TTC549 (cell line): ENCODE results near the gene CKS1B.

Experiments
- FAIRE-seq: peaks from 2 replicates; lab custom pipeline; 2012; peaks lifted over from hg19 to GRCh38; lab: Jason Lieb, UNC

Gene CKS1B

DNA sequence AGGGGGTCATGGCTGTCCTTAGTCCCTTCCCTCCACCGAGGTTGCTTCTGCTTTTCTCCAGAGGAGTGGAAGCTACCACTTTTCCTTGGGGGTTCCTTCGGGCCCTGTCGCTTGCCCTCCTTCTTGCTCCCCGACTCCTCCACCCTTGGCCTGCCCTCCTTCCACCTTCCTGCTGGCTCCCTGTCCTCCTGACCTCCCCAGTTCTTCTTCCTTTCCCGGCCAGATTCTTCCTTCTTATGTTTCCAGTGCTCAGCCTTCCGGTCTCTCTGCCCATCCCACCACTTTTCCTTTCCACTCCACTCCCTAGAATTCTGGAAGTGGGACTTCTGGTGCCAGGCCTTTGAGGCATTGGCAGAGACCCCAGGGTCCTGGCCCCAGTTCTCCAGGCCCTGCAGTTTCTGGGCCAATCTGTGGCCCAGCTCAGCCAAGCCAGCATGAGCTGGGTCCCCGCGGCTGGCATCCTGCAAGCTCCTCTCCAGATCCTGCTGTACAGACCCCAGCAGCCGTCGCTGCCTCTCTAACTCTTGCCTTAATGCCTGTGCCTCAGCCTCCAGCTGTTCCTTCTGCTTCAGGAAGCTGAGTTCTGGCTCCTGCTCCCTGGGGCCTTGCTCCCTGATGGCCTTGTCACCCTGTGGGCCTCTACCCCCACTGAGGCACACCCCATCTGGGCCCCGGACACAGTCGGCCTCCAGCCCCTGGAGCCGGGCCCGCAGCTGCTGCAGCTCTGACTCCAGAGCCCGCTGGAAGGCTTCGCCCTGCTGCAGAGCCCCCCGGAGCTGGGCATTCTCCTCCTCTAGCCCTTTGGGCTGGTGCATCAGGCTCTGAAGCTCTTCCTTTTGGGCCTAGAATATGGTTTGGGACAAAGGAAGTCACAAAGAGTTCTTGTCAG, 28.3 kb upstream of the CKS1B start:
- no peak for FAIRE-seq

DNA sequence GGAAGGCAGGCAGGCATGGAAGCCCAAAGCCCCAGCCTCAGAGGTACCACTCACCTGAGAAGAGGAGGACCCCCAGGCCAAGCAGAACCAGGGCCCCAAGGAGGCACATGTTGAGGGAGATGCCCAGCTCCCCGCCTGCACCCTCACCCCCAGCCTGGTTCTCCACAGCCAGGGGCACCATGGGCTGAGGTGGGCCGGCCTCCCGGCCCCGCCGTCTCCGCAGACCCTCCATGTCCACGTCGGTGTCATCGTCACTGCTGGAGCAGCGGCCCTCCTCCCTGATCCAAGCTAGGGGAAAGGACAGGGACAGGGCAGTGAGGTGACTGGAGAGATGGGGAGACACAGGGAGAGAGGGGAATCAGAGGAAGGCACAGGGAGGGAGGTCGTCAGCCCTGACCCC, 26.4 kb upstream of the CKS1B start:
- no peak for FAIRE-seq

DNA sequence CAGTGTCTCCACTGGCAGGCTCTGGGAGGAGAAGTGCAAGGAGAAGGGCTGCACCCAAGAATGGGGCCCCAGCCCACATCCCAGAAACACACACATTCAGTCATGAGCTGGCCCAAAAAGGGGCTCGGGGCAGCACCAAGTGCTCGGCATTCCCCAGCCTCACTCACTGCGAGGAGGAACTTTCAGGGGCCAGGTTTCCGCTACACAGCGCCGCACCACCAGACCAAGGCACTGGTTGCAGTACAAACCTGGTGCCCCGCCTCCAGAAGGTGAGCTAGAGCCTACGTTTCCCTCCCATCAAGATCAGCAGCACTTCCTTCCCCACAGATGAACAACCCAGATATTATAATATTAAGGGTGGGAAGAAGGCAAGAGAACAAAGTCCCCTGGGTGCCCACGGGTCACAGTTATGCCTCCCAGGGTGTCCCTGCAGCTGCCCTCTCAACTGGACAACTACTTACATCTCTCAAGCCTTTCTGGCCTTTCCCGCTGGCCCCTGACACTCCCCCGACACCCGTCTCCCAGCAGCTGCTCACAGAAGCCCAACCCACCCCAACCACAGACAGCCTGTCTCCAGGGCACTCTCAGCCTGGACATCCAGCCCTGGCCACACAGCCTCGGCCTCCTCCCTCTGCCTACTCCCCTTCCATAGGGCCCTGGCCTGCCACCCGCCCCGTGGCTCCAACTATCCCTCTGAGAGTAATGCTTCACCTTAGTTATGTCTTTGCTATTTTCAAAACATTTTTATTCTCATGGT, 22.4 kb upstream of the CKS1B start:
- FAIRE-seq: no peak

DNA sequence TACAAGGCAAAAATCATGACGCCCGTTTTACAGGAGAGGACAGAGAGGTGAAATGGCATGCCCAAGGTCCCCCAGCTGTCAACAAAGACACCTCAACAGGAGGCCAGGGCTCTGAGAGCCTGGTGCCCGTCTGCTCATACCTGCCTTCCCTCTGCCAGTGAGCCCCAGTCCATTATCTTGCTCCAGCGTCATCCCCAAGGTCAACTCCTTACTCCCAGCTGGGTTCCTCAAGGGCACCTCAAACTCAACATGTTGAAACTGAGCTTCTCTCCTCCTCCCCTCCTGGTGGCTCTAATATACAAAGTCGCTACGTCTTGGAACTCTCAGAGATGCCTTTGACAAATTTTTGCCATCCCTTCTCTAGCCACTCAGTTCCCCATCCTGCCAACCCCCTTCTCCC, 21.8 kb upstream of the CKS1B start:
- FAIRE-seq: no peak

DNA sequence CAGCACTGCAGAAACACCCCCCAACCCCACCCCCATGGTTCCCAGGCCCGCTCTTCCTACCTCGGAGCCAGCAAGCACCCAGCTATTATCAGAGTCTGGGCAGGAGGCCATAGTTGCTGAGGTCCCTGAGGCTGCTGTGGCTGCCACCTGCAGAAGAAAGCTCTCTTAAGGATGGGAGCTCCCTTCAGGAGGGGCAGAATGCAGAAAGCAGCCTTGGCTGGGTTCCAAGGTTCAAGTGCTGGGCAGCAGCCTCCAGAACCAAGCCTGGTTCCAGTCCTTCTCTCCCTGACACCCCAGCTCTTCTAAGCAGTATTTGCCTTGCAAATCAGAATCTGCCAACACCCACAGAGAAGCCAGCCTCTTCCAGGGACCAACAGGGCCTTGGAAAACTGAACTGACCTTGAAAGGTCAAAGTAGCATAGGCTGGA, 20.9 kb upstream of the CKS1B start:
- FAIRE-seq: no peak

DNA sequence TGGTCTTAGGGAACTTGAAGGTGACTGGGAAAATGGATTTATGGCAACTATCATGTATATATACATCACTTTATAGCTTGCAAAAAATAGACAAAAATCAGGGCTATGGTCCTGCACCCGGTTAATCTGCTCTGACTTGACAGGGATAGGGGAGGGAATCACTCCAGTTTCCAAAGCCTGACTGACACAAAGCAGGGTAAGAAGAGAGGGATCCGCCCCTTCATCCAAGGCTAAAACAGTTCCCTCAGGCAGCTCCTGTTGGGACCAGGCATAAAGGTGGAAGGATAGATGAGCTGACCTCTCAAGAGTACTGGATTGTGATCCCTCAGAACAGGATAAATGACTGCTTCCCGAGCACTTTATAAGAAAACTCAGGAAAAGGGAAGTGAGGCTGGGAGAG, 19.9 kb upstream of the CKS1B start:
- FAIRE-seq: no peak

DNA sequence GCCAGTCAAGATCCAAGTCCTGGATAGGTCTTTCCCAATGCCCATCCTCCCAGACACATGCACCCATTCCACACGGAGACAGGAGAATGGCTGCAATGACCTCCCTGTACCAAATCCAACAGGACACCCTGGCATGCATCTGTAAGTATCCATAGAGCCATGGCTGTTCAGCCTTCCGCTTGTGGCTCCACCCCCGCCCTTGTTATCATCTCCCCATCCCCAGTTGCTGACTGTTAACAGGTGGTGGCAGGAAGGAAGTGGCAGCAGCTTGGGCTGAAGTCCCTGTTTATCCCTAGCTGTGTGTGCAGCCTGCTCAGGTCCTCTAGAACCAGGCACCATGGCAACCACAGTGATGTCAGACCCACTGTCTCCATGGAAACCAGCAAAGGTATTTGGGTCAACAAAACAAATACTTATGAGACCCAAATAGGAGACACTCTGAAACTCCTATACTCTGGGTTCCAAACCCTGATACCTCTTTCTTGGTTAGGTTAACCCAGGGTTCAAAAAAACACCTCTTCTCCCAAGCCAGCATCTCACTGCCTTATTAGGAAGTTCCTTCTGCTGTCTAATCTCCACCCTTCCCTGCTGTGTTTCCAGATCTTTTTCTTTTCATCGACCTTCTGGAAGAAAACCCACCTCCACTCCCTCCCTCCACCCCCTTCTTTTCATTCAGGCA, 19.3 kb upstream of the CKS1B start:
- FAIRE-seq: no peak

DNA sequence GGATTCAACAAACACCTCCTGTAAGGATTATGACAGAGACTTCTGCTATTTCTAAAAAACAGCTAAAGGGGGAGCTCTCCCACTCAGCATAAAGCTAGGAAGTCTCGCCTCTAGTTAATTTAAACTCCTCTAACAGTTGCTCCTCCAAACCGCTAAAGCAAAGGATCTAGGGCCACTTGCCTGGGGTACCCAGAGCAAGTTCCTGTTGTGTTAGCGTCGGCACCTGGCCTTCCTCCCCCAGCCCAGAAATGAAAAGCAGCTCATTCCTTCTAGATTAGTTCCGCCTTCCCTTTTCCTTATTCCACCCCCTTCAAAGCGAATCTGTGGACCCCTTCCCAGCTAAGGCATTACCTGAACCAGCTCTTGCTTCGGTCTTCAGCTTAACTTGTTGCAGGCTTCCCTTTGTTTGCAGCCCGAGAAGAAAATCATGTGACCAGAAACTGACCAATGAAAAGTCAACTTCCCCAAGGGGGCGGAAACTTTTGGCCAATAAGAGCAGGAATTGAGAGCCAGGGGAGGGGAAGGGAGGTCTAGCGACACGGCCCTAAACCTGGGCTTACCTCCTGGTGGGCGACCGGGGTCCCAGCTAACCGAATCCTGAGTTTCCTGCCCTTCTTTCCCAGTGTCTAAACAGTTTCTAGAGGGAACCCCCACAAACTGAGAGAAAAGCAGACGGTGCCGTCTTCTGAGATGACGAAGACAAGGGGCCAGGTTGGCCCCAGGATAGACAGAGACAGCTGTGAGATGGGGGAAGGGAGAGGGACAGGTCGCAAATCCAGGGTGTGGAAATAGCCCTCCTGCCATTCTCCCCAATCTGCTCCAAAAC, 18.6 kb upstream of the CKS1B start, which contains the start of gene PBXIP1:
Gene PBXIP1, minus strand, starts transcription at position 382 of the 826 bp plus-strand sequence. CDS start 2,378 bp downstream, outside the sequence.
- FAIRE-seq: peak; percentile 96

DNA sequence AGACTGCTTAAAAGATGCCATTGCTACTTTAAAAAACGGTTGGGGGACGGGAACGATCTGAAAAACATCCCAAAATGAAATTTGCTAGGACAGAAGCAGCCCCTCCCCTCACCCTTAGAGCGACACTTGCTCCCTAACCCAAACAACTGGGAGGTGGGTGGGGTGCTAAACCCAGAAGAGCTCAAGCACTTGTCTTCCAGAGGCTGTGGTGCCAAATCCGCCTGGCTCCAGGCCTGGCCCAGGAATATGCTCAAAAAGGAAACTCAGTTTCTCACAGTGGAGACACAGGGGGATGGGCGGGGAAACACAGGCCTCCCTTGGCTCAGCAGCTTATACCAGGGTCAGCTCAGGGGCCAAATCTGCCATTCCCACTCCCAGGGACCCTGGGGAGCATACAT, 17.9 kb upstream of the CKS1B start:
- FAIRE-seq: no peak

DNA sequence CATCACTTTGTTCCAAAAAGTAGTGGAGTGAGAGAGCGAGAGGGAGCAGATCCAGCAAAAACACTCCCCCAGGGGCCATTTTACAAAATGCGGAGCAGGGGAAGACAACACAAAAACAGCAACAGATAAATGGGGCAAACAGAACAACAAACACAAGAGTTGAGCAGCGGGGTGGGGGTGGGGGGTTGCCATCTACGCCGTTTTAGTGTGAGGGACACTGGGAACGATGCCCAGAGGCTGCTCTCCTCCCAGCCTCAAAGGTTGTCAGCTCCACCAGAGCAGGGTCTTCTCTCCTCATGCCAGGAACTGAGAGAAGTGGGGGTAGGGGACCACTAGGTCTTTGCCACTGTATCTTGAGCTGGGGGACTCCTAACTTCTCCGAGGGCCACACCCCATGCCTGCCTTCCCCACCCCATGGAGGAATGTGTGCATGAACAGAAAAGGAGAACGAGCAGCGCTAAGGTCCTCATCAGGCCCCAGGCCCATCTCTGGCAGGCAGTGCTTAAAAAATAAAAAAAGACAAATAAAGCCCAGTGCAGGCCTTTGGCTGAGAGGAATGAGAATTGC, 17.3 kb upstream of the CKS1B start:
- FAIRE-seq: no peak

DNA sequence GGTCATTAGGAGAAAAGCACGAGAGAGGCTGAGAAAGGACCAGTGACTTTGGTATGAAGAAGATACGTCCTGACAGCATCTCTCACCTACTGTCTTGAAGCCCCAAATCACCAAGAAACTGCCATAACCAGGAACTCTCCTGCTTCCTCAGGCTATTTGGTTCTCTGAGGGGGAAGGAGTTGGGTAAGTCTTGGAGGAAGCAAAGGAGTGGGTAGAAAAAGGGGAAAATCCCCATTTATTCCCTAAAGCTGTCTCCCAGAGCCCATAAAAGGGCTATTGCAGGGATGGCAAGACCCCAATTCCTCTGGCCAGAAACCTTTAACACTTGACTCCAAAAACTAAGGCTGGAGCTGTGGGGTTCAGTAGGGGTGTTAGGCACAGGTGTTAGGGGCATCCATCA, 16.4 kb upstream of the CKS1B start:
- no peak for FAIRE-seq

DNA sequence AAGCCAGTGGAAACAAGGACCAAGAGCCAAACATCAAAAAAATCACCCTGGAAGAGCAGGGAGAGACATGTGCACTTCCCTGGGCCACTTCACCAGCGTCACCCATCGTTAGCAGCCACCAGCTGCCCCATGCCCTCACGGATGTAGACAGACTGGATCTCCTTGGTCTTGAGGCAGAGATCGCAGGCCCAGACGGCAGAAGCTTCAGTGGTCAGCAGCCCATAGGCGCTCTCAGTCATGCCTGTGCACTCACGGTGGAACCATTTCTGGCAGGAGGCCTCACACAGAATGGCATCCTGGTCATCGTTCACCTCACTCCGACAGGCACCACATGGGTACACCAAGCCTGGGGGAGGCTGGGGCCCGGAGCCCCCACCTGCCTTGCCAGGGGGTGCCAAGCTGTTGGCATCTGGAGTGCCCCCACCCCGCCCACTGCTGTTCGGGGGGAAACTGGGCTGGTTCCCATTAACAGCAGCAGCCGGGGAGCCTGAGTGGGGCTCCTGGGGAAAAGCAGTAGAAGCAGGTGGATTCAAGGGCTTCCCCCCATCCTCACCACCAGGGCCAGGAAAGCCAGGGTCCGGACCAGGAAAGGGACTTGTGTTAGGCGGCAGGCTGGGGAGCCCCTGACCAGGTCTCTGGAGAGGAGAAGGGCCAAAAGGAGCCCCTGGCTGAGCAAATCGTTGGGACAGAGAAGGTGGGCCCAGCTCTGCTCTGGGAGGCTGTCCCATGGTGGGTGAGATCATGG, 15.6 kb upstream of the CKS1B start:
- FAIRE-seq: no peak

DNA sequence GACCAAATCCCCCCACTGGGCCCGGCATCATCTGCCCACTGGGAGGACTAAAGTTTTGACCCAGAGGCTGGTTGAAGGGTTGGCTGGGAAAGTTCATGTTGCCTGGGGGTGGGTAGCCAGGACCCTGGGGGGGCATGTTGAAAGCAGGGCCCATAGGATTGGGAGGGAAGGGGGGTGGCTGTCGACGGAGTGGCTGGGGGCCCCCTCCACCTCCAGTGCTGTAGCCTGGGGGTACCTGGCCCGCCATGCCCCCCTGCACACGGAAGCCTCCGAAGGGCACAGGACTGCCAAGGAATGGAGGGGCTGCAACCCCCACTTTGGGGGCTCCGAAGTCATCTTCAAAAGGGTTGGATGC, 15.1 kb upstream of the CKS1B start:
- FAIRE-seq: no peak

DNA sequence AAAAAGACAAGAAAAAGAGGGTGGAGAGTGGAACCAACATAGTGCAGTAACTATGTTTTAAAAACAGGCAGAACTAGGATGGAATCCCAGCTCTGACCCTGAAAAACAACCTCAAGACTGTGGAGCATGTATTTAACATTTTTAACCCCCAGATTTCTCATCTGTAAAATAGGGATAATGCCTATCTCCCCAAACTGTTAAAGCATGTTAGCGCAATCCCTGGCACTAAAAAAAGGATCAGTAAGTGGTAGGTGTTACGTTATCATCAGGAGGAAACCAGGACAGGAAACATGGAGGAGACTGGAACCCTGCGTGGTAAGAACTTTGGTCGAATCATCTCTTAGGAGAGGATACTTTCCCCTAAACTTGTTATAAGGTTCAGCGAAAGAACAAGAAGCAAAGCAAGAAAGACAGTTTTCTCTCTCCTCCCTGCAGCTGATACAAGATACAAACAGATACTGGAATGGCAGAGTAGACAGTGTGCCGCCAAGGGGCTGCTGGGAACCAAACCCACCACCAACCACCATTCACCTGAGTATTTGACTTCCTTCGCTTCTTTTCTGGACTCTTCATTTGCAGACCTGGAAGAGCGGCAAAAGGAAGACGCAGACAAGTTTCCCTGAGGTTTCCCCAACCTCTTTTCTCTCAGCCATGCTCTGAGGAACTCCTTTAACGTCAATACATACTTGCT, 13.9 kb upstream of the CKS1B start:
- no peak for FAIRE-seq

DNA sequence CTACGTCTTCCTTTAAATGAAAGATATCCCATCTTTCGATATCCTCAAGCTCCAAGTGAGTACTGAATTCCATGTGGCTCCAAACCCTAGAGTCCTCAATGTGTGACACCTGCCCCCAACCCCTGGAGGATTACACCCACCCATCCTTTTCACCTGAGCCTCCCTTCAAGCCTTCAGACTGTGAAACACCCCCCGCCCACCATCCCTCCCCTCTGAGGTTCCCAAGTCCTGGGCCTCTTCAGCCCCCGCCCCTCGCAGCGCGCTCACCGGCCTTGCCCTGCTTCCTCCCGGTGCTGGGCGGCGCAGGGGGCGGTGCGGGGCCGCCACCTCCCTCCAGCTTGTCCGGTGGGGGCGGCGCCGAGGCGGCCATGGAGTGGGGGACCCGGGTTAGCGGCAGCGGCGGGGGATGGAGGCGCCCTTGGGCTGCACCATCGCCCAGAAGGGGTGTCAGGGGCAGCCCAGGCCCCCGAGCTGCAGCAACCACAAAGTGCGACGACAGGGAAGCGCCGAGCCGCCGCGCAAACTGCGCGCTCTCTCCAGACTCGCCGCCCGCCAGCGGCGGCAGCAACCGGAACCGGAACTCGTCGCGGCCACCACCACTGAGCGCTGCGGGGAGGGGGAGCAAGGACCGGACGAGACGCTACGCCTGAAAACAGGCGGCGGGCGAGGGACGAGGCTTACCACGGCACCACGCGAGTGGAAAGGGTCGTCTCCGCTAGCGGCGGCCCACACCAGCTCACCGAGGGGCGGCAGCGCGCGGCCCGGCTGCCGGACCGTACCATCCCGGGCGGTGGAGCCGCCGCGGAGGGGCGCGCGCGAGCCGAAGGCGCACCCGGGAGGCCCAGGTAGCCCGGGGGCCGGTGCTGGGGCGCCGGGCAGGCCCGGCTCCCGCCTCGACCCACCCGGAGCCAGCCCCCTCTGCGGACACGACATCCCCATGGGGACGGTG, 13.0 kb upstream of the CKS1B start, which contains the start of gene PYGO2:
Gene PYGO2, minus strand, starts transcription at position 576 of the 949 bp plus-strand sequence. Its CDS starts 206 bp downstream, at position 370.
- FAIRE-seq: no peak

DNA sequence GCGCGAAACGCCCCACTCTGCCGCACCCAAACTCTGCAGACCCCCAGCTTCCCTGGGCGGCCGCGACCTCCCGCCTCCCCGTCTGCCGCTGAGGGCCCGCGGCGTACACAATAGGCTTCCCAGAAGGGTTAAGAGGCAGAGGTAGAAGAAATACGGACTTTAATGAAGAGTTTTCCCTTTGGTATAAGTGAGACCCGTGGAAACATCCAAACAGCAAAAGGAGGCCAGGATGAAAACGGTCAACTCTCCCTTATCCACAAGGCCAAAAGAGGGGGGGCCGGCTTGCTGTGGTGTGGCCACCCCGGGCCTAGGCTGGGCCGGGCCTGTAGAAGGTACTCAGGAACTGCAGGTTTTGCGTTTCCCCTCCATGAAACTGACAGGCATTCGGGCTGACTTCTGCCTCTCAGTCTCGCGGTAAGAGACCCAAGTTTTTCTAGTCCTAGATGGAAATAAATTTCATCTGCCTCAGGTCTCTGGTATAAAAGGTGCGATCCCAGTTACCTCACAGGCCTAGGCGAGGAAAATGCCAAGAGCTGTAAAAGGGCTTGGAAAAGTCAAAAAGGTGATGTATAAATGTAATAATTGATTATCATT, 12.2 kb upstream of the CKS1B start:
- FAIRE-seq: no peak

DNA sequence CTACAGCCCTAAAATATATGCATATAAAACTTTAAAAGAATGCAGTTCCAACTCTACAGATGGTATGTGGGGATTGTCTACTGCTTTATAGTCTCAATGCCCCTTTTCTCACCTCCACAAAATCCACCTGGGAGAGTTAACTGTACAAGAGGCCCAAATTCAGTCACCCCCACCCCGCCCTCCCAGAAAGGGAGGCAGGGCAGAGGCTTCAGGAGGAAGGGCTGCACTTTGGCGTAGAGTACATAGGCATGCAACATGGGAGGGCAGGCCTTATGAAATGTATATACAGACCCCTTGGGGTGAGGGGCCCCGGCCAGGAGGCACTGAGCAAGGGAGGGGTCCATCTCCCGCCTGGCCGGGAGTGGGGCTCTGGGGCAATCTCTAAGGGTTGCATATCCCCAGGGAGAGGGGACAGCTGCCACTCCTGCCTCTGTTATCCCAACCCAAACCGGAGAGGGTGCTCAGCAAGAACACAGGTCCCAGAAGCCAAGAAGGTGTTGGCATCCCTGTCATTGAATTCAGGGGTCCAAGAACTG, 11.6 kb upstream of the CKS1B start:
- no peak for FAIRE-seq

DNA sequence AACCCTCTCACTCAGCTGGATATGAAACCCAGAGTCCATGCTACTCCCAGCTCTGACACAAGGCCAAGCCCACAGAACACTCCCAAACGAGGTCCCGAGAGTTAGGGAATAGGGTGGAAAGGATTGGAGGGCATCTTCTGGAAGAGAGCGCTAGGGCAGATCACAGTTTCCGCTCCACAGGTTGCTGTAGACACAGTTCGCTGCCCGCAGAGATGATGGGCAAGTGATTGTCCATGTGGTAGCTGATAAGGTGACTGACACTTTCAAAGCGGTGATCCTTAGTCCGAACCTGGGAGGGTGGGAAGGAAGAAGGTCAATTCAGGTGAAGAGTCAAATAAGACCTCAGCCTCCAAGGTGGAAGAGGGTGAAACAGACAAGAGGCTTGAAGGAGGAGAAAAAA, 10.8 kb upstream of the CKS1B start:
- no peak for FAIRE-seq
